Left ventricle myocardium inferior (tissue), 1 donor: ENCODE results near the gene TACR1. TPM values are rescaled to one million over a fixed set of nuclear protein-coding genes. Genes with fewer than 3 reads are reported as not detected.

Source experiments
- DNase-seq: peaks from one replicate; pipeline ENCODE4 v3.0.0-alpha.2; 2020
- H3K27ac ChIP-seq: fragments of 200-600 bp; replicated peaks from 2 replicates; pipeline ENCODE4 v1.8.0; 2021
- H3K27me3 ChIP-seq: fragments of 200-600 bp; 2 replicates; pipeline ENCODE4 v1.8.0; 2021; ENCODE audit warnings: low read depth
- H3K36me3 ChIP-seq: fragments of 200-600 bp; 2 replicates; pipeline ENCODE4 v1.8.0; 2021
- H3K4me1 ChIP-seq: fragments of 200-600 bp; 2 replicates; pipeline ENCODE4 v1.8.0; 2021
- H3K4me3 ChIP-seq: fragments of 200-600 bp; 2 replicates; pipeline ENCODE4 v1.8.0; 2021; ENCODE audit warnings: mild to moderate bottlenecking, moderate library complexity
- H3K9me3 ChIP-seq: fragments of 200-600 bp; replicated peaks from 2 replicates; pipeline ENCODE4 v1.8.0; 2021
- intact Hi-C: fragments of 100-400 bp; cut with micrococcal nuclease; formaldehyde crosslinking; loops from one replicate; pipeline ENCODE4 v1.11.0; 2022
- total RNA-seq: library from RNA; stranded (reverse); fragmentation: NEBNext Ultra II Directional; extraction: Animal tissue kit (Norgen Biotek cat#: 25700); gene quantifications from one replicate; pipeline ENCODE4 v1.2.1, GENCODE V29; 2021
- TF ChIP-seq, protein P1 (sequence below): fragments of 200-600 bp; IDR thresholded peaks from 2 replicates; pipeline ENCODE4 v1.8.0; 2021; ENCODE audit warnings: antibody characterized with exemption, mild to moderate bottlenecking, borderline replicate concordance
- donor health status: DM: no; HTN: yes; CAD: no; lungs with severe emphysema.

TACR1 gene
- total RNA-seq, 1 donor from 2014 or later = 0.22 TPM

DNA sequence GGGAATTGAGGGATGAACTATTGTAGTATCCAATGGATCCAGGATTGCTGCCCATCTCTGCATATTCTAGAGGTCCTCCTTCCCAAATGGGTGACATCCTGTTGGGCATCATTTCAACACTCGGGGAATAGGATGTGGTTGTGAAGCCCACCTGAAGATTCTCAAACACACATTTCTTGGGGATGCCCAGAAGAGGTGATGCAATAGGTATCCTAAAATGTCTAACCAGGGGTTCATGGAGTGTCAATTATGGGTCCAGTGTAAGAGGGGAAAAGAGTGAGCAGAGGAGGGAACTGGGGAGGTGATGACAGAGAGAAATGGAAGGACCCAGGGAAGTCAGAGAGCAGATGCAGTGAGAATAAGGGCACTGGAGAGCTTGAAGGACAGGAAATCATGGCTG is 188.7 kb downstream of the TACR1 start:
- Histone ChIP-seq H3K27me3 (no peaks in the 10 kb centered on the region), H3K9me3 (peaks cover 18% of the 10 kb centered on the region), H3K27ac (no peak overlapping the region), H3K4me1 (no peaks in the 10 kb centered on the region), H3K36me3 (no peaks in the 10 kb centered on the region), H3K4me3 (no peak overlapping the region)
- TF ChIP-seq, protein P1, sequence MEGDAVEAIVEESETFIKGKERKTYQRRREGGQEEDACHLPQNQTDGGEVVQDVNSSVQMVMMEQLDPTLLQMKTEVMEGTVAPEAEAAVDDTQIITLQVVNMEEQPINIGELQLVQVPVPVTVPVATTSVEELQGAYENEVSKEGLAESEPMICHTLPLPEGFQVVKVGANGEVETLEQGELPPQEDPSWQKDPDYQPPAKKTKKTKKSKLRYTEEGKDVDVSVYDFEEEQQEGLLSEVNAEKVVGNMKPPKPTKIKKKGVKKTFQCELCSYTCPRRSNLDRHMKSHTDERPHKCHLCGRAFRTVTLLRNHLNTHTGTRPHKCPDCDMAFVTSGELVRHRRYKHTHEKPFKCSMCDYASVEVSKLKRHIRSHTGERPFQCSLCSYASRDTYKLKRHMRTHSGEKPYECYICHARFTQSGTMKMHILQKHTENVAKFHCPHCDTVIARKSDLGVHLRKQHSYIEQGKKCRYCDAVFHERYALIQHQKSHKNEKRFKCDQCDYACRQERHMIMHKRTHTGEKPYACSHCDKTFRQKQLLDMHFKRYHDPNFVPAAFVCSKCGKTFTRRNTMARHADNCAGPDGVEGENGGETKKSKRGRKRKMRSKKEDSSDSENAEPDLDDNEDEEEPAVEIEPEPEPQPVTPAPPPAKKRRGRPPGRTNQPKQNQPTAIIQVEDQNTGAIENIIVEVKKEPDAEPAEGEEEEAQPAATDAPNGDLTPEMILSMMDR = no peak
- DNase-seq = no peak
- intact Hi-C loops = no loop called here

DNA sequence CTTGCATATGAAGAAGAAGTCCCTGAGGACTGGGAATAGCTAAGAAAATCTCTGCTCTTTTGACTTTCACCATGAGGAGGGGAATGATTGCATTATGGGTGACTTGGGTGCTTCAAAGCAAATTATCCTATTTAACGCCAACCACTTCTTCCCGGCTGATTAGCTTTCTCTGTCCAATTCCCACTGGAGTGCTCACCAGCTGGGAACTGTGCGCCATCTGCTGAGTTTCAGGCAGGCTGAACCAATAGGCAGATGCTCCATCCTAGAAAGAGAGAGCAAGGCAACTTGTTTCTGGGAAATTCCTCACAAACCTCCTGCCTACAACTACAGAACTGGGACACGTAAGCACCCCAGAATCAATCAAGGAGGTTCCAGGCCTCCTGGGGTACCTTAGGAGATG is 191.5 kb downstream of the TACR1 start:
- H3K4me3 ChIP-seq = no peak overlapping the region
- TF ChIP-seq, protein P1 = no peak
- H3K27ac ChIP-seq = no peak overlapping the region
- no peak for DNase-seq
- intact Hi-C loops = no loop called here
- no peaks in the 10 kb centered on the region for H3K4me1 ChIP-seq
- H3K36me3 ChIP-seq = no peaks in the 10 kb centered on the region
- no peaks in the 10 kb centered on the region for H3K27me3 ChIP-seq
- peaks cover 6% of the 10 kb centered on the region for H3K9me3 ChIP-seq

DNA sequence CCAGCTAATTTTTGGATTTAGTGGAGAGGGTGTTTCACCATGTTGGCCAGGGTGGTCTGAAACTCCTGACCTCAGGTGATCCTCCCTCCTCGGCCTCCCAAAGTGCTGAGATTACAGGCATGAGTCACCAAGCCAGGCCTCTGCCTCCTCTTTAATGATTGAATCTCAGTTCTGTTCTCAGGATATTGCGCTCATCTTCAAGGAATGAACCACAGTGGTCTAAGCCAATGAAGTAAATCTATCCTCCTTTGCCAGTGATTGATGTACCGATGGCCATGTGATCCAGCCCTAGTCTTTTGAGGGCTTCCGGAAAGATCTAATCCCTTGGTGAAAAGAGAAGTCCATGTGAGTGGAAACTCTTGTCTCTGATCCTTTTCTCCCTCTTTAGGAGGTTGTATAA is 192.3 kb downstream of the TACR1 start:
- Histone ChIP-seq H3K27me3 (no peaks in the 10 kb centered on the region), H3K9me3 (peaks cover 6% of the 10 kb centered on the region), H3K27ac (no peak overlapping the region), H3K4me1 (no peaks in the 10 kb centered on the region), H3K4me3 (no peak overlapping the region), H3K36me3 (no peaks in the 10 kb centered on the region)
- intact Hi-C loops = no loop called here
- DNase-seq = no peak
- TF ChIP-seq, protein P1 = no peak

DNA sequence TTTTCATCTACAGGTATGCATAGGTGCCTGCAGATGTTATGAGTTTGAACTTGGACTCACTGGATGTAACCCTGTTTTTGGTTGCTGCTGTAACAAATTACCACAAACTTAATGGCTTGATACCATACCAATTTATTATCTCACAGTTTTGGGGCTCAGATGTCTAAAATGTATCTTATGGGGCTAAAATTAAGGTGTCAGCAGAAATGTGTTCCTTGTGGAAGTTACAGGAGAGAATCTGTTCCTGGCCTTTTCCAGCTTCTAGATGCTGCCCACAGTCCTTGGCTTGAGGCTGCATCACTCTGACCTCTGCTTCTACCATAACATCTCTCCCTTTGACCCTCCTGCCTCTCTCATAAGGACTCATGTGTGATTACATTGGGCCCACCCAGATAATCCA is 193.3 kb downstream of the TACR1 start:
- Histone ChIP-seq H3K36me3 (no peaks in the 10 kb centered on the region), H3K4me1 (no peaks in the 10 kb centered on the region), H3K27ac (no peak overlapping the region), H3K4me3 (no peak overlapping the region), H3K9me3 (peaks cover 6% of the 10 kb centered on the region), H3K27me3 (no peaks in the 10 kb centered on the region)
- intact Hi-C loops = no loop called here
- no peak for DNase-seq
- TF ChIP-seq, protein P1 = no peak

DNA sequence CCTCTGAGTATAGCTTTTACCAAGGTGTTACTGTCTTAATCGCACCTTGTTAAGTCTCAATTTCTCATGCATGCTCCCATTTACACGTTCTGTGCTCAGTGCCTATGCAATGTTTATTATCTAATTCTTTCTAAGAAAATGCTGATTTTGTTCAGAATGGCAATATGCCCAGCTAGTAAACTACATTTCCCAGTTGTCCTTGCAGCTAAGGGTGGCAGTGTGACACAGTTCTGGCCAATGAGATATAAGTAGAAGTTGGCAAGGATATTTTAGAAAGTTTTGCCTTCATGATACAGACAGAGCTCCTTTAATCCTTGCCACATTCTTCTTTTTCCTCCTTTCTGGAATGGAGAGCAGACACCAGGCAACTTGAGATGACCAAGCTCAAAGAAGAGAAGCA is 195.5 kb downstream of the TACR1 start:
- TF ChIP-seq, protein P1 = no peak
- no peaks in the 10 kb centered on the region for H3K27me3 ChIP-seq
- no peaks in the 10 kb centered on the region for H3K4me1 ChIP-seq
- DNase-seq = no peak
- intact Hi-C loops = no loop called here
- no peak overlapping the region for H3K4me3 ChIP-seq
- H3K9me3 ChIP-seq = peaks cover 12% of the 10 kb centered on the region
- H3K36me3 ChIP-seq = peaks cover under 1% of the 10 kb centered on the region
- H3K27ac ChIP-seq = no peak overlapping the region

DNA sequence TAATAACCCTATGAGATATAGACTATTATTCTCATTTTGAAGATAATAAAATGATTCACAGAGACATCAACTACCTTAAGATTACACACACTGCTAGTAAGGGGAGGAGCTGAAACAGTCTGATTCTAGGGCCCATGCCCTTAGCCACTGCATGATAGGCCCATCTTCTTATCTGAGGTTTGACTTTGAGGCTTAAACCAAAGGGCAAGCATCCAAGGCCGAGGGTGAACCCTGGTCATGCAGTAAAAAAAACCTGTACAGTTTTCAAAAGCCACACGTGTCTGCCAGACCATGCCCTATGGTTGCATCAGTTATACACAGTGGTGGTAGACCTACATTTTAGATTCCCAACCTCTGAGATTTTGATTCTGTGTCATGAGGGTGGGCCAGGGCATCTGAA is 196.0 kb downstream of the TACR1 start:
- intact Hi-C loops = no loop called here
- H3K27ac ChIP-seq = no peak overlapping the region
- no peaks in the 10 kb centered on the region for H3K27me3 ChIP-seq
- peaks cover 17% of the 10 kb centered on the region for H3K9me3 ChIP-seq
- peaks cover 6% of the 10 kb centered on the region for H3K36me3 ChIP-seq
- TF ChIP-seq, protein P1 = no peak
- no peak for DNase-seq
- H3K4me1 ChIP-seq = no peaks in the 10 kb centered on the region
- H3K4me3 ChIP-seq = no peak overlapping the region
